SK-N-SH treated with all-trans-retinoic acid at 6 μM for 48 hours (cell line): ENCODE data around the gene DUS4L.

Source experiments
- ATAC-seq: fragments of 200-7000 bp; cut with Tn5 transposase; 3 replicates; pipeline ENCODE4 v1.9.1; 2020; ENCODE audit warnings: mild to moderate bottlenecking, moderate library complexity
- ARNTL ChIP-seq: fragments of 450-650 bp; formaldehyde crosslinking; IDR thresholded peaks from 2 replicates; pipeline ENCODE4 v1.5.0; 2020; ENCODE audit warnings: low read depth, mild to moderate bottlenecking, moderate library complexity, borderline replicate concordance
- BACH2 ChIP-seq: fragments of 250-450 bp; sonication (Bioruptor Pico); IDR thresholded peaks from 2 replicates; pipeline ENCODE4 v1.9.0; 2021; ENCODE audit warnings: mild to moderate bottlenecking, borderline replicate concordance
- CREB5 ChIP-seq: fragments of 250-450 bp; sonication (Bioruptor Pico); IDR thresholded peaks from 2 replicates; pipeline ENCODE4 v1.5.1; 2020; ENCODE audit warnings: low read depth, mild to moderate bottlenecking, moderate library complexity
- CSDC2 ChIP-seq: fragments of 250-450 bp; sonication (Bioruptor Pico); IDR thresholded peaks from 2 replicates; pipeline ENCODE4 v1.5.0; 2020; ENCODE audit warnings: mild to moderate bottlenecking, moderate library complexity
- CSRNP3 ChIP-seq: fragments of 250-450 bp; sonication (Bioruptor Pico); IDR thresholded peaks from 2 replicates; pipeline ENCODE4 v1.5.1; 2021; ENCODE audit warnings: mild to moderate bottlenecking, moderate library complexity
- ESRRG ChIP-seq: fragments of 250-450 bp; sonication (Bioruptor Pico); IDR thresholded peaks from 2 replicates; pipeline ENCODE4 v1.6.1; 2021; ENCODE audit warnings: mild to moderate bottlenecking
- GLIS3 ChIP-seq: fragments of 250-450 bp; sonication (Bioruptor Pico); IDR thresholded peaks from 2 replicates; pipeline ENCODE4 v1.5.0; 2020; ENCODE audit warnings: mild to moderate bottlenecking, moderate library complexity
- ISL1 ChIP-seq: fragments of 250-450 bp; sonication (Bioruptor Pico); IDR thresholded peaks from 2 replicates; pipeline ENCODE4 v2.1.2; 2022; ENCODE audit warnings: mild to moderate bottlenecking, moderate library complexity
- OSR1 ChIP-seq: fragments of 250-450 bp; sonication (Bioruptor Pico); IDR thresholded peaks from 2 replicates; pipeline ENCODE4 v1.8.0; 2022; ENCODE audit warnings: moderate library complexity, mild to moderate bottlenecking, inconsistent platforms
- PATZ1 ChIP-seq: fragments of 250-450 bp; sonication (Bioruptor Pico); IDR thresholded peaks from 2 replicates; pipeline ENCODE4 v1.8.0; 2020; ENCODE audit warnings: mild to moderate bottlenecking, moderate library complexity, borderline replicate concordance
- POU6F1 ChIP-seq: fragments of 250-450 bp; sonication (Bioruptor Pico); IDR thresholded peaks from 2 replicates; pipeline ENCODE4 v1.8.0; 2021; ENCODE audit warnings: low read depth, mild to moderate bottlenecking, moderate library complexity, borderline replicate concordance
- PPARA ChIP-seq: fragments of 250-450 bp; sonication (Bioruptor Pico); IDR thresholded peaks from 2 replicates; pipeline ENCODE4 v1.5.0; 2020; ENCODE audit warnings: mild to moderate bottlenecking, borderline replicate concordance
- RARB ChIP-seq: fragments of 250-450 bp; sonication (Bioruptor Pico); IDR thresholded peaks from 2 replicates; pipeline ENCODE4 v1.8.0; 2021; ENCODE audit warnings: mild to moderate bottlenecking, moderate library complexity
- SNAI2 ChIP-seq: fragments of 250-450 bp; sonication (Bioruptor Pico); IDR thresholded peaks from 2 replicates; pipeline ENCODE4 v1.5.0; 2020; ENCODE audit warnings: mild to moderate bottlenecking, moderate library complexity
- TCF4 ChIP-seq: fragments of 250-450 bp; sonication (Bioruptor Pico); IDR thresholded peaks from 2 replicates; pipeline ENCODE4 v1.8.0; 2021; ENCODE audit warnings: mild to moderate bottlenecking, moderate library complexity, borderline replicate concordance
- TOX ChIP-seq: fragments of 250-450 bp; sonication (Bioruptor Pico); IDR thresholded peaks from 2 replicates; pipeline ENCODE4 v1.8.0; 2021; ENCODE audit warnings: mild to moderate bottlenecking, moderate library complexity, borderline replicate concordance
- TSHZ2 ChIP-seq: fragments of 250-450 bp; sonication (Bioruptor Pico); IDR thresholded peaks from 2 replicates; pipeline ENCODE4 v1.5.0; 2020; ENCODE audit warnings: mild to moderate bottlenecking, moderate library complexity
- ZC3H10 ChIP-seq: fragments of 250-450 bp; sonication (Bioruptor Pico); IDR thresholded peaks from 2 replicates; pipeline ENCODE4 v1.5.1; 2021; ENCODE audit warnings: mild to moderate bottlenecking, moderate library complexity
- ZFP3 ChIP-seq: fragments of 250-450 bp; sonication (Bioruptor Pico); IDR thresholded peaks from 2 replicates; pipeline ENCODE4 v1.5.0; 2020; ENCODE audit warnings: mild to moderate bottlenecking, moderate library complexity
- ZFP30 ChIP-seq: fragments of 450-650 bp; formaldehyde crosslinking; IDR thresholded peaks from 2 replicates; pipeline ENCODE4 v1.5.0; 2022; ENCODE audit warnings: mild to moderate bottlenecking, moderate library complexity
- ZNF565 ChIP-seq: fragments of 450-650 bp; formaldehyde crosslinking; conservative IDR thresholded peaks from 2 replicates; pipeline ENCODE4 v1.5.0; 2020; ENCODE audit warnings: low read depth, mild to moderate bottlenecking, moderate library complexity
- ZNF70 ChIP-seq: fragments of 450-650 bp; formaldehyde crosslinking; IDR thresholded peaks from 2 replicates; pipeline ENCODE4 v1.5.0; 2020; ENCODE audit warnings: mild to moderate bottlenecking, moderate library complexity
- ZNF8 ChIP-seq: fragments of 450-650 bp; formaldehyde crosslinking; IDR thresholded peaks from 2 replicates; pipeline ENCODE4 v1.5.0; 2020; ENCODE audit warnings: mild to moderate bottlenecking, moderate library complexity

DUS4L gene

GRCh38 chr7:107544848-107545591 is 18.8 kb upstream of the DUS4L start:
- ATAC-seq, result no peak
- TF ChIP-seq ZC3H10 (CRISPR knock-in tag) (no peak), BACH2 (CRISPR knock-in tag) (no peak), ZNF70 (CRISPR knock-in tag) (no peak), CREB5 (CRISPR knock-in tag) (no peak), CSDC2 (no peak), PPARA (no peak), ZNF8 (CRISPR knock-in tag) (no peak), ZFP3 (CRISPR knock-in tag) (no peak), RARB (no peak), OSR1 (no peak), GLIS3 (CRISPR knock-in tag) (no peak), CSRNP3 (CRISPR knock-in tag) (no peak), ISL1 (no peak), TCF4 (CRISPR knock-in tag) (no peak), PATZ1 (CRISPR knock-in tag) (no peak), TOX (no peak), ZFP30 (CRISPR knock-in tag) (no peak)

GRCh38 chr7:107551936-107552335 is 11.8 kb upstream of the DUS4L start:
- TF ChIP-seq ZFP30 (CRISPR knock-in tag), result no peak
- no peak for TF ChIP-seq RARB
- TF ChIP-seq CSDC2, result no peak
- no peak for TF ChIP-seq TSHZ2 (CRISPR knock-in tag)
- TF ChIP-seq BACH2 (CRISPR knock-in tag), result no peak
- no peak for TF ChIP-seq ZC3H10 (CRISPR knock-in tag)
- no peak for TF ChIP-seq TCF4 (CRISPR knock-in tag)
- no peak for TF ChIP-seq TOX
- TF ChIP-seq ESRRG, result no peak
- TF ChIP-seq SNAI2 (CRISPR knock-in tag), result no peak
- no peak for TF ChIP-seq ZNF565 (CRISPR knock-in tag)
- TF ChIP-seq POU6F1 (CRISPR knock-in tag), result no peak
- no peak for TF ChIP-seq PPARA
- no peak for TF ChIP-seq ARNTL
- TF ChIP-seq OSR1, result no peak
- TF ChIP-seq, all 23 proteins: peak for 0
- no peak for ATAC-seq
